LHCN-M2 (cell line): ENCODE measurements around the gene SASH1. TPM values are rescaled to one million over a fixed set of nuclear protein-coding genes. Genes with fewer than 3 reads are reported as not detected.

Source experiments
- DNase-seq: peaks from one replicate; pipeline ENCODE4 v3.0.0-alpha.2; 2012; ENCODE audit warnings: low read depth
- total RNA-seq: library from RNA; depleted of rRNA; stranded (reverse); fragments of >200 nt; gene quantifications from 2 replicates; pipeline ENCODE4 v1.2.3, GENCODE V29; 2014

The SASH1 gene
- total RNA-seq, 1 experiment from 2014 or later: 29.8 TPM

- peak; percentile 55 for DNase-seq
Observed at GRCh38 chr6:148521158-148521557, 178.5 kb downstream of the SASH1 start.

GRCh38 chr6:148521586-148521985 lies 178.9 kb downstream of the SASH1 start:
- DNase-seq: peak; percentile 65

- DNase-seq: peak; percentile 74
Observed at GRCh38 chr6:148523048-148523447, 180.4 kb downstream of the SASH1 start.

- peak; percentile 88 for DNase-seq
Observed at GRCh38 chr6:148523551-148523950, 180.9 kb downstream of the SASH1 start.

GRCh38 chr6:148524471-148524882 lies 181.8 kb downstream of the SASH1 start:
- peak; percentile 87 for DNase-seq

GRCh38 chr6:148524976-148525375 lies 182.3 kb downstream of the SASH1 start:
- DNase-seq: peak; percentile 93

GRCh38 chr6:148525453-148525852 lies 182.8 kb downstream of the SASH1 start:
- peak; percentile 93 for DNase-seq

GRCh38 chr6:148526145-148526544 lies 183.5 kb downstream of the SASH1 start:
- no peak for DNase-seq

GRCh38 chr6:148528292-148528691 lies 185.7 kb downstream of the SASH1 start:
- no peak for DNase-seq

- no peak for DNase-seq
Observed at GRCh38 chr6:148529010-148529409, 186.4 kb downstream of the SASH1 start.

GRCh38 chr6:148530394-148530953 lies 187.8 kb downstream of the SASH1 start:
- DNase-seq: peak; percentile 84

GRCh38 chr6:148530976-148531375 lies 188.3 kb downstream of the SASH1 start:
- no peak for DNase-seq

- no peak for DNase-seq
Observed at GRCh38 chr6:148532698-148533097, 190.1 kb downstream of the SASH1 start.

GRCh38 chr6:148533309-148534107 lies 190.9 kb downstream of the SASH1 start:
- no peak for DNase-seq

- DNase-seq: no peak
Observed at GRCh38 chr6:148534871-148535270, 192.2 kb downstream of the SASH1 start.

- DNase-seq: no peak
Observed at GRCh38 chr6:148535381-148535780, 192.7 kb downstream of the SASH1 start.

- peak; percentile 97 for DNase-seq
Observed at GRCh38 chr6:148535976-148536375, 193.3 kb downstream of the SASH1 start.

- peak; percentile 69 for DNase-seq
Observed at GRCh38 chr6:148538261-148539190, 195.9 kb downstream of the SASH1 start.

- DNase-seq: no peak
Observed at GRCh38 chr6:148543540-148543939, 200.9 kb downstream of the SASH1 start.

- no peak for DNase-seq
Observed at GRCh38 chr6:148544421-148544820, 201.8 kb downstream of the SASH1 start.

GRCh38 chr6:148545901-148546300 lies 203.3 kb downstream of the SASH1 start:
- DNase-seq: no peak

GRCh38 chr6:148547110-148547509 lies 204.5 kb downstream of the SASH1 start:
- no peak for DNase-seq
